C4-2B (cell line): ENCODE measurements around the gene AP3S1.

Experiments used
- H3K27ac ChIP-seq: fragments of 450-650 bp; 2 replicates; pipeline ENCODE4 v1.5.1; 2017
- CTCF ChIP-seq: fragments of 450-650 bp; conservative IDR thresholded peaks from 2 replicates; pipeline ENCODE4 v1.5.1; 2017; ENCODE audit warnings: mild to moderate bottlenecking
- ZFX ChIP-seq: fragments of 450-650 bp; IDR thresholded peaks from 2 replicates; pipeline ENCODE4 v1.6.1; 2017

Gene AP3S1

DNA sequence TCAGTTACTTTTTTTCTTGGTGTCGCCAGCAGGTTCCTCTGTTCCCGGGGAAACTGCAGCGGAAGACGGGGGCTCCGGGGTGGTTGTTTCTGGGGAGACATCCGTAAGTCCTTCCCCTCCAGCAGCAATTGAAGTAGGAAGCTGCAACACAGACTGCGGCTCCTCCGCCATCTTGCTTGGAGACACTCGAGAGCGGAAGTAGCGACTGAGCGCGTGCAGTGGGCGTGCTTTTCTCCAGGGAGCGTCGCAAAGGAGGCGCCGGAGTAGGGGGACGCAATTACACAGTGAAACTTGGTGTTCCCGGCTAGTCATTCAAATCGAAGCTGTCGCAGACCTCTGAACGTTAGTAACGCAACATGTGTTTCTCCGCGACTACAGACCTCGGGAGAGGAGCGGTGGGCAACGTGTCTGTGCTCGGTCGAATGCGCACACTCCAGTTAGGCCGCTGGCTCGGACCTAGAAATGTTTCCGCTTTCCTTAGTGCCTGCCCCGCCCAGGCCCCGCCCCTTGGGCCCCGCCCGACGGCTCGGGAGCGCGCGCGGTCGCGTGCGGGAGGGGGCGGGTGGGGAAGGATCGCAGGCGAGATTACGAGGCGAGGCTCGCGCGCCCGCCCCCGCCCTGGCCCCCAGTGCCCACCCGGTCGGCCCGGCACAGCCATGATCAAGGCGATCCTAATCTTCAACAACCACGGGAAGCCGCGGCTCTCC is at the start of gene AP3S1, which contains the start of gene ATG12:
Gene AP3S1 (plus strand): TSS at position 554 of the 707 bp plus-strand sequence. CDS start 103 bp downstream, at position 657.
Gene ATG12 (minus strand): TSS at position 184 of the 707 bp plus-strand sequence. CDS start 13 bp downstream, at position 171.
- peak within 1 kb of the TSS; percentile 84 for H3K27ac ChIP-seq
- TF ChIP-seq ZFX (peak; percentile 72), CTCF (no peak)

- H3K27ac ChIP-seq: no peak overlapping the region
- no peak for TF ChIP-seq CTCF
- TF ChIP-seq ZFX: no peak
These were observed 46.0 kb upstream of the AP3S1 start for GRCh38 chr5:115795700-115796099.

GRCh38 chr5:115796656-115797055 is 45.1 kb upstream of the AP3S1 start:
- H3K27ac ChIP-seq: peak overlapping the region; percentile 72; the same call in 1 of the 2 replicates
- no peak for TF ChIP-seq ZFX
- TF ChIP-seq CTCF: no peak

GRCh38 chr5:115798252-115798651 is 43.5 kb upstream of the AP3S1 start:
- no peak for TF ChIP-seq CTCF
- TF ChIP-seq ZFX: no peak
- H3K27ac ChIP-seq: peak overlapping the region; percentile 72; the same call in 1 of the 2 replicates

DNA sequence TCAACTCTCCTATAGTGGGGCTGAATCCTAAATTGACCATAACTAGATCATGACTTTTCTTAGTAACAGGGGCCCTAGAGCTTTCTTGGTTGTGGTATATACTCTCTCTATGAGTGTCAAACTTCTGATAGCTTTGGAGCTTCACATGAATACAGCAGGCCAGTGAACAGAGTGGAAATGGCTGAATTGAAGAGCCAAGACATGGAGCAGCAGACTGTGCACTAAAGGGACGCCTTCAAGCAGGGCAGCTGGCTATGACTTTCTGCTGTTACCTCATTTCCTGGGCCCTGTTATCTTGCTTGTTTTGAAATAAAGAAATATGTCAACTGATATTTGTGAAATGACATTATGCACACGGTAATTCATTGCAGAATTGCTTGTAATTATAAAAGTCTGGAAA is 41.6 kb upstream of the AP3S1 start:
- no peak for TF ChIP-seq CTCF
- TF ChIP-seq ZFX: no peak
- H3K27ac ChIP-seq: peak overlapping the region; percentile 39; the same call in 1 of the 2 replicates

GRCh38 chr5:115801152-115801551 is 40.6 kb upstream of the AP3S1 start:
- H3K27ac ChIP-seq: no peak overlapping the region
- no peak for TF ChIP-seq CTCF
- no peak for TF ChIP-seq ZFX

GRCh38 chr5:115801984-115802383 is 39.8 kb upstream of the AP3S1 start:
- H3K27ac ChIP-seq: no peak overlapping the region
- TF ChIP-seq ZFX (no peak), CTCF (no peak)
